Activated CD8-positive, alpha-beta T cell treated with anti-CD3 and anti-CD28 coated beads for 36 hours (primary cell): ENCODE results near the gene BLMH. TPM values are rescaled to one million over a fixed set of nuclear protein-coding genes. Genes with fewer than 3 reads are reported as not detected.
A peak's percentile ranks its signal among the peaks of the same experiment; 100 is the strongest.

Source experiments
- ATAC-seq: fragments of 200-7000 bp; cut with Tn5 transposase; one replicate; pipeline ENCODE4 v1.10.0; 2021; ENCODE audit warnings: mild to moderate bottlenecking, moderate library complexity
- CTCF ChIA-PET: fragments of 350-600 bp; sonication (Branson Sonifier 250); formaldehyde crosslinking; loops from one replicate; lab custom pipeline; 2021; ENCODE audit warnings: antibody characterized with exemption; lab: Charles Lee
- POLR2A ChIA-PET: fragments of 350-600 bp; sonication (Branson Sonifier 250); formaldehyde crosslinking; loops from one replicate; lab custom pipeline; 2021; ENCODE audit warnings: antibody characterized with exemption; lab: Charles Lee
- DNase-seq: peaks from one replicate; pipeline ENCODE4 v3.0.0-alpha.2; 2020
- H3K27ac Mint-ChIP-seq: one replicate; pipeline ENCODE4 v1.8.0; 2021; ENCODE audit warnings: mild to moderate bottlenecking, mixed read lengths
- H3K27me3 Mint-ChIP-seq: one replicate; pipeline ENCODE4 v1.8.0; 2021; ENCODE audit warnings: mixed read lengths
- H3K36me3 Mint-ChIP-seq: one replicate; pipeline ENCODE4 v1.8.0; 2021; ENCODE audit warnings: low read depth, mixed read lengths
- H3K4me1 Mint-ChIP-seq: one replicate; pipeline ENCODE4 v1.8.0; 2021; ENCODE audit warnings: low read depth, mixed read lengths
- H3K4me3 Mint-ChIP-seq: one replicate; pipeline ENCODE4 v1.8.0; 2021; ENCODE audit warnings: mild to moderate bottlenecking, moderate library complexity, mixed read lengths
- H3K9me3 Mint-ChIP-seq: one replicate; pipeline ENCODE4 v1.8.0; 2021; ENCODE audit warnings: mixed read lengths
- CTCF ChIP-seq: fragments of 200-600 bp; IDR thresholded peaks from one replicate; pipeline ENCODE4 v1.8.0; 2022; ENCODE audit warnings: antibody characterized with exemption, mild to moderate bottlenecking
- intact Hi-C: fragments of 100-400 bp; cut with micrococcal nuclease; formaldehyde crosslinking; loops from one replicate; pipeline ENCODE4 v1.10.0; 2022
- total RNA-seq, 2 experiments: library from RNA; stranded (reverse); gene quantifications; one replicate each; pipeline ENCODE4 v1.2.3, GENCODE V29; 2021

BLMH gene
- total RNA-seq, 2 experiments from 2014 or later, result 75.9 to 78.6 TPM

GRCh38 chr17:30326809-30327208, 35.1 kb upstream of the BLMH start:
- H3K4me1 Mint-ChIP-seq, result peaks cover 43% of the 10 kb centered on the region
- CTCF ChIA-PET, result interaction anchor here (0.9 to 3.2 kb wide), 4 partner anchors 8 to 35 kb away, joined by 3 to 31 read pairs (median 12); partner anchors contain the start of gene BLMH
- no peak overlapping the region for H3K4me3 Mint-ChIP-seq

GRCh38 chr17:30324723-30325122, 33.0 kb upstream of the BLMH start:
- DNase-seq, result no peak
- ChIA-PET CTCF (interaction anchor here (1.3 to 4.4 kb wide), 6 partner anchors 10 to 232 kb away, joined by 3 to 35 read pairs (median 8); partner anchors contain the start of gene TMIGD1), POLR2A (interaction anchor here (1.4 kb wide), 1 partner anchor 32 kb away, joined by 3 read pairs; no protein-coding TSS in a partner anchor)
- Mint-ChIP-seq H3K4me1 (peaks cover 27% of the 10 kb centered on the region), H3K27me3 (no peaks in the 10 kb centered on the region), H3K27ac (no peak overlapping the region), H3K9me3 (no peaks in the 10 kb centered on the region), H3K36me3 (no peaks in the 10 kb centered on the region), H3K4me3 (no peak overlapping the region)
- intact Hi-C loops, result no loop called here
- ATAC-seq, result no peak
- TF ChIP-seq CTCF, result no peak

More at GRCh38 chr17:30326809-30327208, 35.1 kb upstream of the BLMH start:
- DNase-seq (no peak), ATAC-seq (no peak)
- Mint-ChIP-seq H3K9me3 (no peaks in the 10 kb centered on the region), H3K27ac (no peak overlapping the region), H3K36me3 (no peaks in the 10 kb centered on the region), H3K27me3 (no peaks in the 10 kb centered on the region)
- intact Hi-C loops, result no loop called here
- TF ChIP-seq CTCF, result no peak
- POLR2A ChIA-PET, result interaction anchor here (0.7 to 1.1 kb wide), 2 partner anchors 9 to 261 kb away, joined by 3 read pairs; no protein-coding TSS in a partner anchor

DNA sequence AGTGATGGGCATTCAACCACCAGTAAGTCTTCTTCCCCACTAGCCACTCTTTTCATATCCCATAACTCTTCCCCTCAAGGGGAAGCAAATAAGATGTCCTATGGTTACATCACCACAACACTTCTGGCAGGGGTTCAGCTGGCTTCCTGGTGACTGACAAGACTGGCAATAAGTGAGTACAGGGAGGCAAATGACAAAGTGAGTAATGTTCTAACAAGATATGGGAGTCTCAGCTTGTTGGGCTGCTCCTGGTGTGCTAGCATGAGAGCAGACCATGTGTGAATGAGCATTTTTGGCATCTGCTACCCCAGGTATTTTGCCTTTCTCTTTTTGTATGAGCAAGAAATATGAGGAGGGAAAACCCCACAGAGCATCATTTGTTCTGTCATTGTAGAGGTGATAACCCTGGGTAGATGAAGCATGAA, 32.2 kb upstream of the BLMH start:
- Mint-ChIP-seq H3K27me3 (no peaks in the 10 kb centered on the region), H3K36me3 (no peaks in the 10 kb centered on the region), H3K27ac (peak overlapping the region; percentile 56), H3K4me3 (no peak overlapping the region), H3K4me1 (peaks cover 24% of the 10 kb centered on the region), H3K9me3 (no peaks in the 10 kb centered on the region)
- POLR2A ChIA-PET, result interaction anchor here (1.4 to 1.8 kb wide), 3 partner anchors 32 to 40 kb away, joined by 3 to 6 read pairs (median 5); partner anchors contain the start of gene BLMH
- peak; percentile 92 for ATAC-seq
- CTCF ChIA-PET, result interaction anchor here (1.2 to 4.4 kb wide), 12 partner anchors 9 to 231 kb away, joined by 3 to 35 read pairs (median 6); partner anchors contain the start of genes BLMH, GOSR1 and TMIGD1
- TF ChIP-seq CTCF, result no peak
- intact Hi-C loops, result no loop called here
- peak; percentile 59 for DNase-seq

GRCh38 chr17:30323262-30323894, 31.6 kb upstream of the BLMH start:
- peak overlapping the region; percentile 56 for H3K27ac Mint-ChIP-seq
- H3K36me3 Mint-ChIP-seq, result no peaks in the 10 kb centered on the region
- intact Hi-C loops, result no loop called here
- H3K27me3 Mint-ChIP-seq, result no peaks in the 10 kb centered on the region
- CTCF ChIA-PET, result interaction anchor here (1.0 to 4.4 kb wide), 14 partner anchors 9 to 392 kb away, joined by 3 to 35 read pairs (median 6); partner anchors contain the start of genes BLMH, GOSR1 and TMIGD1
- DNase-seq (peak; percentile 40), ATAC-seq (no peak)
- H3K4me1 Mint-ChIP-seq, result peaks cover 24% of the 10 kb centered on the region
- POLR2A ChIA-PET, result interaction anchor here (1.4 to 1.8 kb wide), 3 partner anchors 31 to 40 kb away, joined by 3 to 6 read pairs (median 5); partner anchors contain the start of gene BLMH
- no peak overlapping the region for H3K4me3 Mint-ChIP-seq
- no peaks in the 10 kb centered on the region for H3K9me3 Mint-ChIP-seq
- no peak for TF ChIP-seq CTCF

DNA sequence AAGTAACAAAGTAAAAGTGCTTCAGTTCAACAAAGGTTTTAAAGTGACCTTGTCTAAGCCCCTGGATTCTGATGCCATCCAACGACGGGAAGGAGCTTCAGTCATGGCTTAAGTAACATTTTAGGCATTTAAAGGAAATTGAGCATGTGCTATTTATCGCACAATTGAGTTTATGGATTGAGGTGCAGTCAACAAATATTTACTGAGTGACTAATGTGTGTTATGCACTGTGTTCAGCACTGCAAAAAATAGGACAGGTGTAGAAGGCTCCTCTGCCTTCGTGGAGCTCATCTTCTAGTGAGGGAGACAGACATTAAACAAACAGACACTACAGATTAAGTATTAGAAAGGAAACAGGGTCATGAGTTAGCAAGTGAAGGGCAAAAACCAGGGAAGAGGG, 29.6 kb upstream of the BLMH start:
- Mint-ChIP-seq H3K4me3 (no peak overlapping the region), H3K27ac (no peak overlapping the region), H3K4me1 (peaks cover 24% of the 10 kb centered on the region)

More for the DNA sequence above, 29.6 kb upstream of the BLMH start:
- H3K27me3 Mint-ChIP-seq, result no peaks in the 10 kb centered on the region
- no peaks in the 10 kb centered on the region for H3K36me3 Mint-ChIP-seq
- no peaks in the 10 kb centered on the region for H3K9me3 Mint-ChIP-seq
- TF ChIP-seq CTCF, result no peak
- intact Hi-C loops, result no loop called here
- ATAC-seq (no peak), DNase-seq (no peak)
- POLR2A ChIA-PET, result no interaction called here
- CTCF ChIA-PET, result interaction anchor here (1.4 to 4.4 kb wide), 3 partner anchors 9 to 216 kb away, joined by 4 to 35 read pairs (median 22); partner anchors contain the start of gene TMIGD1
